ENCODE data around the gene MBOAT1.
"Not testable (repeated sequence)": the region's sequence is repeated elsewhere in the genome, so short reads cannot be mapped to it uniquely, and the experiment has no call there.

MBOAT1 gene

DNA sequence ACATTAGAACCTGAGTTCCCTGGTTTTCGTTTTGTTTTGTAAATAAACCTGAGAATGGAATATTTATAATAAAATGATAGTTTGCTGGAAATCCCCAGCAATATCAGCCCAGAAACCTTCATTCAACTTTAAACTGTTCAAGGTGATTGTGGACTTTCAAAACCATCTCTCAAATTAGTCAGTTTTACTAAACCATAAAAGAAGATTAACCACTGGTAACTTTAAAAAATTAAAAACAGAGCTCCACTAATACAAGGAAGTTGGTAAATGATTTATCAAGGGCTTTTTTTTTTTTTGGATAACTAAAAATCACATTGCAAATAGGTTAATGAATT lies 10.0 kb downstream of the MBOAT1 start:
- DNase-seq: no peak

DNA sequence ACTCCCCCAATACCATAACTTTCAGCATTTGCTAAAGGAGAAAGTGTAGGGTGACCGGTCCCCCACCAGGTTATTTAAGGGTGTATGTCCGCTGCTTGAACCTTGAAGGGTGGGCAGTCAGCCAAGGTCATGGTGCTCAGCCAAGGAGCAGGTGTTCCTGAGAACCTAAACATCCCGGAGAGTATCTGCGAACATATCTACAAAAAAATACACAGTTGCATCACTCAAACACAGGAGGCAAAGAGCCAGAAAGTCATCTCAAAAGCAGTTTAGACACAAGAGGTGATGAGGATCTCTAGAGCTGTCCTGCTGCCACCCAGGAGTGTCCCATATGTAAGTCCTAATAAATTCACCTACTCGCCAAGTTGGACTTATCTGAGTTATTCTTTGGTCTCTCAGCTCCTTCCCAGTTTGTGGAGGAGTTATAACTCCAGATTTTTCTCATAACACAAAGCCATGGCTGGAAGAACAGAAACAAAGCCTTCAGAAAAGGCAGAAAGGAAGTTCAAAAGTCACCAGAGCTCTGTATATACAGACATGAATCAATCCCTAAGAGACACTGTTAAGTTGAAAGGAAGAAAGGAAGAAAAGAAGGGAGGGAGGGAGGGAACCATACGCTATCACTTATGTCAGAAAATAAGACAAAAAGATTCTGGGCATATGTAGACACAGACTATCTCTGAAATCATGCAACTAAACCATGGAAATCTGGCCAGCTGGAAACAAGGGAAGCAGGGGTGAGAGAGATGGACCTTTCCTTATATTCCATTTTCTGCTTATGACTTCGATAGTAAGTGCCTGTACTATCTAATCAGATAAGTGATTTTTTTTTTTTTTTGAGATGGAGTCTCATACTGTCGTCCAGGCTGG lies 11.3 kb downstream of the MBOAT1 start:
- DNase-seq: no peak

DNA sequence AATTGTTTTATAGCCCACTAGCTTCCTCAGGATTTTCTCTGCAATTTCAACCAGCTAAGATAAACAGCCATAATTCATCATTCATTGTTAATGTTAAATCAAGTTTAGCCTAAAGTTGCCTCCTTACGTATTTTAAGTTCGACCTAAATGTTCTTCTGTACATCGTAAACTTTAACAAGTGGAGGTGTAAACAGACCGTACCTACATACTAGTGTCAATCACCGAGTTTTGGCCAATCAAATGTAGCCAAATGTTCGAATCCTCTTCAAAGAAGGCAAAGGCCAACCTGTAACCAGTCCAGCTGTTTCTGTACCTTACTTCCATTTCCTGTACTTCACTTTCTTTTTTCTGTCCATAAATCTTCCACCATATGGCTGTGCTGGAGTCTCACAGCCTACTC lies 13.5 kb downstream of the MBOAT1 start:
- DNase-seq: no peak

DNA sequence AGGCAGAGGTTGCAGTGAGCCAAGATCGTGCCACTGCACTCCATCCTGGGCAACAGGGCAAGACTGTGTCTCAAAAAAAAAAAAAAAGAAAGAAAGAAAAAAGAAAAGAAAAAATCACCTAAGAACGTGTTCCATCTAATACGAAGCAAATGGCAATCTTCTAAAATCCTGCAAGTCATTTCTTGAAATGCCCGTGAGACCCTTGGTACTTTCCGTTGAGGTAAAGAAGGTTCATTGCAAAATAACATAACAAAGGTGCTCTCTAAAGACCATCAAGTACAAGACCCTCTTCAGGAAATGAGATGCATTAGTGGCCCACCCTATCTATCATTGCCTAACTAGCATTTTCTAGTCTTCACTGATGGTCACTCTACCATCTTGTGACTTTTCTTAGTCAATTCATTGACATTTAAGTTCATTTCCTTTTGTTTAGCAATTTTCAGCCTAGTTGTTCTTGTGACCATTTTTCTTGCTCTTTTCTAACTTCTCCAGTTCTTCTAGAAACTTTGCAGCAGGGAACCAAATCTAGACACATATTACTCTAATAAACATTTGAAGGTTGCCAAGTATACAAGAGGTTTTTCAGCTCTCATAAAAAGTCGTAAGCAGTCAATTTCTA lies 14.0 kb downstream of the MBOAT1 start:
- no peak for DNase-seq

DNA sequence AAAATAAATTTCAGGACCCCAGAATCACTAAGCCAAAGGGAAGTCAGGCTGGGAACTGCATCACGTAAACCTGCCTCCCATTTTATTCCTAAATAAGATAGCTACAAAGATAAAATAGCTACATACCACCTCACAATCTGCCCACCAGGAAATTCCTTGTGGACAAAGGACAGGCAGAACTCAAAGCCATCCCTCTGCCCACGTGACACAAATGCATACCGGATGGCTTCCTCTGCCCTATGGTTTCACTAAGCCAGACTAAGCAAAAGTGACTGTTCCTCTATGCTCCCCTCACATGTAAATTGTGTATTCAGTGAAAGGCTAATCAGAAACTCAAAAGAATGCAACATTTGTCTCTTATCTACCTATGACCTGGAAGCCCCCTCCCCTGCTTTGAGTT lies 15.0 kb downstream of the MBOAT1 start:
- DNase-seq: no peak

DNA sequence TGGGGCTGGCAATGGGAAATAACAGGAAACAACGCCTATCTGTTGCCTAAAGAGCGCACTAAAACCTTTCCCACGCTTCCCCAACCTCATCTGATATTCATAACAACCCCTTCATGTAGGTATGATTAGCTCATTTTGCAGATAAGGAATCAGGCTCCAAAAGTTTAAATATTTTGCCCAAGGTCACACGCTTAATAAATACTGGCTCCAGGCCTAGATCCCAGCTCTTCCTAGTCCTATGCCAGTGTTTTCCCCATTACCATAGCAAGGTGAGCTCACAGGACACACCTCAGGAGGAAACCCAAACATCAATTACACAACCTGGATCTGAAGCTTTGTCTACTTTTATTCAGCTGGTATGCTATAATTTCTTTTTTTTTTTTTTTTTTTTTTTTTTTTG lies 19.6 kb downstream of the MBOAT1 start:
- no peak for DNase-seq

DNA sequence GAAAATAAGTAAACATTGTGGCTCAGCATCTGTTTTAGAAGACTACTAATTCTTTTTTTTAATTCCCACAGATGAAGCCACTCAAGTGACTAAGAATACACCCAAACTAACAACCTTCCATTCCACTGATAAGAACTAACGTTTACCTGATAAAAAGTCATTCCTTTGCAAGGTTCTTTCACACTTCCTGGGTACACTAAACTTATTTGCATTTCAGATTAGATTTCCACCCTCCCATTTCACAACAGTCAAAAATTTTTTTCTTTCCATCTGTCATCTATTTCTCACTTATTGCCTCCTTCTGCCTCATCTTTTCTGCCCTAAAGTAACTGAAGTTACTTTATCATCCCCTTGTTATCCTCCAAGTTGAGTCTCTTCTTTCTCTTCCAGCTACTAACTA lies 20.3 kb downstream of the MBOAT1 start:
- no peak for DNase-seq

DNA sequence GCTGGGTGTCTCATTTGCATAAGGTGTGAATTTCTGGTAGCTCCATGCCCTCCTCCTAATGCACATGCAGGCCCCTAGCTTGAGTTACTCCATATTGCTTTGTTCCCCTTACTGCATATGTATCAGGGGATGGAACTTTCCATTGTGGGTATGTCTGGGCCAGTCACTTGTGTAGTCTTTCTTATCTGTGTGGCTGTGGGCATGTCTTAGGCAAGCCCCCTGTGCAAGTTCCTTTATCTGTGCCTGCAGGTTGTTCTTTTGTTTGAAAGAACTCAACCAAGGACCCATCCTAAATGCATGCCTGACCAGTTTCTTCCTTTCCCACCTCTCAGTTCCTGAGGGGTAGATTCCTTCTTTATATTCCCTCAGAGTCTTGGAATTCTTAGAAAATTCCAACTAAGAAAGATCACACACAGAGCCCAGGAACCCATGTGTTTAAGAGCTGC lies 23.6 kb downstream of the MBOAT1 start:
- DNase-seq: no peak

DNA sequence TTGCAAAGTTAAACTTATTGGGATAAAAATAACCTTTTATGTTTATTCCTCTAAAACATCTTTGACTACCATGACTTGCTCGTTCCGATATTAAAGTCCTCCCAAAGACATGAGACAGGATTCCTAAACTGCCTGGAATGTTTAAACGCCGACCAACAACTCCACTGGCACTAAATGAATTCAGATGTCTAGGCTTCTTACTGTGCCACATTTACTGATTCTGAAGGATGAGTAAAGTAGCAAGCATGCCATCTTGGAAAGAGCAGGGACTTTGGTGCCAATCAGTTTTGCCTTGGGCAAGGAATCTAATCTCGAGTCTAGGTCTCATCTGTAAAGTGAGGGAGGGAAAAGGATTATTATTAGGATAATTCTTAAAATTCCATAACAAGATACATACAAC lies 25.3 kb downstream of the MBOAT1 start:
- no peak for DNase-seq

DNA sequence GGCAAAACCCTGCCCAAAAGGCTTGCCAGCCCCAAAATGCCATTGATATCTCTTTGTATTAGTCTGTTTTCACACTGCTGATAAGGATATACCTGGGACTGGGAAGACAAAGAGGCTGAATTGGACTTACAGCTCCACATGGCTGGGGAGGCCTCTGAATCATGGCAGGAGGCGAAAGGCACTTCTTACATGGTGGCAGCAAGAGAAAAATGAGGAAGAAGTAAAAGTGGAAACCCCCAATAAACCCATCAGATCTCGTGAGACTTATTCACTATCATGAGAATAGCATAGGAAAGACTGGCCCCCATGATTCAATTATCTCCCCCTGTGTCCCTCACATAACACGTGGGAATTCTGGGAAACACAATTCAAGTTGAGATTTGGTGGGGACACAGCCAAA lies 28.6 kb downstream of the MBOAT1 start:
- DNase-seq: no peak

DNA sequence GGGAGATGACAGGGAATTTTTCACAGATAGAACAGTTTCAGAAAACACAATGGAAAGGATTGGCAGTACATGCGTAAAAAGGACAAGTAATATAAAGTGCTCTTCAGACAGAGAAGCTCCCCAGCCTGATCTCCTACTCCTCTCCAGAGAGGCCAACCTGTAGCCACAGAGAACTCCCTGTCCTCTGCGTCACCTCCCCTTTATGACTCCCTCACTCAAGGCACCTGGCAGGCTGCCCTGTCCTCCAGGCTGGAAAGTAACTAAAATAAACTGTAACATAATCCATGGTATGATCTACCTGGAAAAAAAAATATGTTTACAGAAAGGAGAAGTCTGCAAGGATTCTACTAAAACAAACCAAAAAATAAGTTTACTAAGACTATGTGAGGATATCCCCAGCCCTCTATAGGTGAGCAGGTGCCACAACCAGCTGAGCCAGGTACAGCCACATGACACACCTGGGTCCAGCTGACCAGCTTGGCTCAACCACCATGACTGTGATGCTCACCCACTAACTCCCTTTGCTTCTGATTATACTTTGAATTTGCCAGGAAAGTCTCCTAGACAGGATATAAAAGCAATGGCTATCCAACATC lies 29.2 kb downstream of the MBOAT1 start:
- DNase-seq: no peak

DNA sequence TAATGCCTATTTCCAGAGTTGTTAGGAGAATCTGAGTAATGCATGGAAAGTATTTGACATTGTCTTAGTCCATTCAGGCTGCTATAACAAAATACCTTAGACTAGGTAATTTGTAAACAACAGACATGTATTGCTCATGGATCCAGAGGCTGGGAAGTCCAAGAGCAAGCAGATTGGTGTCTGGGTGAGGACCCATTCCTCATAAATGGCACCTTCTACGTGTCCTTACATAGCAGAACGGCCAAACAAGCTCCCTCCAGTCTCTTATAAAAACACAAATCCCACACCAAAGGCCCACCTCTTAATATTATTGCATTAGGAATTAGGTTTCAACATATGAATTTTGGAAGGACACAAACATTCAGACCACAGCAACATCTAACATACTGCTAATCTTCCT lies 30.2 kb downstream of the MBOAT1 start:
- no peak for DNase-seq

DNA sequence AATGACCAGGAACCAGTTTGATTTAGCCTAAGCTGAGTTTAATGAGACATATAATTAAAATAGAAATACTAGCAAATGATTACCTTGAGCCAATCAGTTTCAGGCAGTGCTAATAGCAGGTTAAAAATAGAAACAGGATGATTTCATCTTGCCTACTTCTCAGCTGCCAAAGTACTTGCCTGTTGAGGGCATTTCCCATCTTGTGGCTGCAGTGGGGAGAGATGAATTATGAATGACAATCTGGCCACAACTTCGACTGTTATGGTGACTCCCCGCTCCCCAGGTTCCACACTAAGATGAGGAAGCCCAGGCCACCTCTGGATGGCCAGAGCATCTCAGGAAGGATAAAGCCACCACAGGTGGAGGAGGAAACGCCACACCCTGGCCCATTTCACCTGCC lies 31.3 kb downstream of the MBOAT1 start:
- no peak for DNase-seq

DNA sequence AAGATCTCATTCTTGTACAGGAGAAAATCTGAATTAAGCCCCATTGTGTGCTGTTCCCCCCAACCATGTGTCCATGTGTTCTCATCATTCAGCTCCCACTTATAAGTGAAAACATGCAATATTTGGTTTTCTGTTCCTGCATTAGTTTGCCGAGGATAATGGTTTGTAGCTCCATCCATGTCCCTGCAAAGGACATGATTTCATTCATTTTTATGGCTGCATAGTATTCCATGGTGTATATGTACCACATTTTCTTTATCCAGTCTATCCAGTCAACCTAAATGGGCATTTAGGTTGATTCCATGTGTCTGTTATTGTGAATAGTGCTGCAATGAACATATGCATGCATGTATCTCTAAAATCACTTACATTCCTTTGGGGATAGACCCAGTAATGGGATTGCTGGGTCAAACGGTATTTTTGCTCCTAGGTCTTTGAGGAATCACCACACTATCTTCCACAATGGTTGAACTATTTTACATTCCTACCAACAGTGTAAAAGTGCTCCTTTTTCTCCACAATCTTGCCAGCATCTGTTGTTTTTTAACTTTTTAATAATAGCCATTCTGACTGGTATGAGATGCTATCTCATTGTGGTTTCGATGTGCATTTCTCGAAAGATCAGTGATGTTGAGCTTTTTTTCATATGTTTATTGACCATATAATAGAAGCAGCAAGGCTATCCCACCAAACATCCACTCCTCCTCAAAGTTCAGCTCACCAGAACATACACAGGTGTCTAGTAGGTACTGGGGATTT lies 32.8 kb downstream of the MBOAT1 start:
- not testable (repeated sequence) for DNase-seq

DNA sequence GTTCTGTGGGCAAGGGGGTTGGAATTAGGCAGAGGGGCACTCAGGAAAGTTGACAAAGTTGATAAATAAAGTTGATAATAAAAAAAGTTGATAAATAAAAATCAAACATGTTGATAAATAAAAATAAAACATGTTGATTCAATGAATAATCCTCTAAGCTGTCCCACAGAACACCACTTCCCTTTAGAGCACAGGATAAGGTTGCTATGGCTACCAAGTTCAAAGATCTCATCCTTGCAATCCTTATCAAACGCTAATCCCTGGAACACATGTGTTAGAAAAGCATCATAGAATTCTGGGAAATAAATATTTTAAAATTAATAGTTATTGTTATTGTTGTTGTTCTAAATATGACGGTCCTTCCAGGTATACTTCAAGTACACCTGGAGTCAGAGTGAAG lies 33.9 kb downstream of the MBOAT1 start:
- no peak for DNase-seq

DNA sequence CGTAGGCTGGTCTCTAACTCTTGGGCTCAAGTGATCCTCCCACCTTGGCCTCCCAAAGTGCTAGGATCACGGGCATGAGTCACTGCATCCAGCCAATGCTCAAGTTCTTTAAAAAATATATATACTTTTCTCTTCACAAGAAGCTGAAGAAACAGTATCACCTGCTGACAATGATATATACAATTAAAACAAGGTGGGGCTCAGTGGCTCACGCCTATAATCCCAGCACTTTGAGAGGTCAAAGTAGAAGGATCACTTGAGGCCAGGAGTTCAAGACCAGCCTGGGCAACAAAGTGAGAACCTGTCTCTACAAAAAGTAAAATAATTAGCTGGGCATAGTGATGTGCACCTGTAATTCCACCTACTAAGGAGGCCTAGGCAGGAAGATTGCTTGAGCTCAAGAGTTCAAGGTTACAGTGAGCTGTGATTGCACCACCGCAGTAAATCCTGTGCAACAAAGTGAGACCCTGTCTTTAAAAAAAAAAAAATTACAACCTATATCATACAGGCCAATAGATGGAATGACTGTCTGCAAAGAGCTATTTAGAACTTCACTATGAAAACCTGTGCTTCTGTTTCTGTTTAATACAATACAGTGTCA lies 36.4 kb downstream of the MBOAT1 start:
- DNase-seq: no peak

DNA sequence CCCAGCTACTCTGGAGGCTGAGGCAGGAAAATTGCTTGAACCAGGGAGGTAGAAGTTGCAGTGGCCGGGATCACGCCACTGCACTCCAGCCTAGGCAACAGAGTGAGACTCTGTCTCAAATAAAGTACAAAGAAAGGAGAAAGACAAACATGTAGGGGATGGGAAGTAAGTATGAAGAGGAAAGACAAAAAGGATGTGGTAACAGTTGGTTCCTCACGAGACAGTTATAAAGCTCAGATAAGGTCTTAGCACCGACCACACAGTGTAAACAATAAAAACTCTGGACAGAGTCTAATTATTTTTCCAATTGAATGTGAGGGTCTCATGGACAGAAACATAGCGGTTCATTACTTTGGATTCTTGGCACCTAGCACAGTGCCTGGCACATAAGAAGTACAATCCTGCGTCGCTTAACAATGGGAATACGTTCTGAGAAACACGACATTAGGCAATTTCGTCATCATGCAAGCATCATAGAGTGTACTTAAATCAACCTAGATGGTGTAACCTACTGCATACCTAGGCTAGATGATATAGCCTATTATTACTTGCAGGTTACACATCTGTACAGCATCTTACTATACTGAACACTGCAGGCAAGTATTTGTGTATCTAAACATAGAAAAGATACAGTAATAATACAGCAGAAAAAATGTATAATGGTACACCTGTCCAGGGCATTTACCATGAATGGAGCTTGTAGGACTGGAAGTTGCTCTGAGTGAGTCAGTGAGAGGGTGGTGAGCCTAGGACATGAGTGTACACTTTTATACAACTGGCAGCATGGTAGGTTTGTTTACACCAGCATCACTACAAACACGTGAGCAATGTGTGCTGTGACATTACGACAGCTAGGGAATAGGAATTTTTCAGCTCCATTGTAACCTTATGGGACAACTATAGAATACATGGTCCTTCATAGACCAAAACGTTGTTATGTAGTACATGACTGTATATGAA lies 38.2 kb downstream of the MBOAT1 start:
- DNase-seq: no peak

DNA sequence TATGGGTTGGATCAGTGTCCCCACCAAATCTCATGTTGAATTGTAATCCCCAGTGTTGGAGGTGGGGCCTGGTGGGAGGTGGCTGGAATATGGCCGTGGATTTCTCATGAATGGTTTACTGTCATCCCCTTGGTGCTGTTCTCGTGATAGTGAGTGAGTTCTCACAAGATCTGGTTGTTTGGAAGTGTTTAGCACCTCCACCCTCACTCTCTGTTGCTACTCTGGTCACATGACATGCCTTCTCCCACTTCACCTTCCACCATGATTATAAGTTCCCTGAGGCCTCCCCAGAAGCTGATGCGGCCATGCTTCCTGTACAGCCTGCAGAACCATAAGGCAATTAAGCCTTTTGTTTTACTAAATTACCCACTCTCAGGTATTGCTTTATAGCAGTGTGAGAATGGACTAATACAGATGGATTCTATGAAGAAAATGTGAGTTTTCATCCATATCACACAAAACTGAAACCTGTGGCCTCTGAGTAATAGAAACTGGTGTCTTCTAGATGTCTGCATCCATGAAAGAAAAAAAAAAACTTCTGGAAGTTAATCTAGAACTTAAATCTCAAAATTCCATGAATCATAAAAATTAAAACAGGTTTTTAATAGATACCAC lies 39.3 kb downstream of the MBOAT1 start:
- DNase-seq: no peak

DNA sequence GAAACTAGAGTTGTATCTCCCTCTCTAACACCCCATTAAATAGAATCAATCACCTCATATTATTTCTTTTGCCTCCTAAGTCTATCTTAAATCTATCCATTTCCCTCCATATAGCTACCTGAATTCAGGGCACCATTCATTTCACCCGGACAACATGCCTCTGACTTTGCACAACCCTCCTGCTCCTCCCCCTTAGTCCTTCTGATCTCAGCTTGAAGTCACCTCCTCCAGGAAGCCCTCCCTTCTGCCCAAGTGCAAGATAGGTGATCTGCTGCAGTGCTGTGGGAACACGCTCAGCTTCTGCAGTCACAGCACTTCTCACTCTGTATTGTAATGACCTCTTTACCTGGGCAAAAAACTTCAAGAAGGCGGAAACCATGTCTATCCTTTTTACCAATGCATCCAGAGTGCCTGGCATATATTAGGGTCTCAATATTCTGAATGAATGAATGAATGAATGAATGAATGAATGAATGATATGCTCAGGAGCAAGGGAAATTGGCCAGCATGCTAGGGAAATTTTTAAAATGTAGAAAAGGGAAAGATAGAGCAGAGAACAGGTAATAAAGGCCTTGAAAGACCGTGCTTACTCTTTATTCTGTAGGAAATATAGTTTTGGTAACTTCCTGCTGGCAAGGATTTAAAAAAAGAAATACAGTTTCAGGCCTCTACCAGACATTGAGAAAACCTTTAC lies 41.7 kb downstream of the MBOAT1 start:
- DNase-seq: no peak

DNA sequence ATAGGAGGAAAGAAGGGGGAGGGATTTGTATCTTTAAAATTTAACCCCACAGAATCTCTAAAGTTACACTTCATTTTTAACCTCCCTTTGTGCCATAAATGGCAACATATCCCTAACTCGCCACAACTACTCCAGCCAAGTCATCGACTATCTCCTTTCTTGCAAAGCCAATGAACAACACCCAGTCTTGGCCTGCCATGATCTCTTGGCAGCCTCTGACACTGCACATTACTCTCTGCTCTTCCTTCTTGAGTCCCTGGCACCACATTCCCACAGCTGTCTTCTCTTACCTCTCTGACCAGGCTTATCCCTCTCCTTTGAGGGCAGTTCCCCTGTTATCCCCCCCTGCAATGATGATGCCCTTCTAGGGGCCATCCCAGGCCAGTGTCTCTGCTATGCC lies 42.5 kb downstream of the MBOAT1 start:
- DNase-seq: no peak

DNA sequence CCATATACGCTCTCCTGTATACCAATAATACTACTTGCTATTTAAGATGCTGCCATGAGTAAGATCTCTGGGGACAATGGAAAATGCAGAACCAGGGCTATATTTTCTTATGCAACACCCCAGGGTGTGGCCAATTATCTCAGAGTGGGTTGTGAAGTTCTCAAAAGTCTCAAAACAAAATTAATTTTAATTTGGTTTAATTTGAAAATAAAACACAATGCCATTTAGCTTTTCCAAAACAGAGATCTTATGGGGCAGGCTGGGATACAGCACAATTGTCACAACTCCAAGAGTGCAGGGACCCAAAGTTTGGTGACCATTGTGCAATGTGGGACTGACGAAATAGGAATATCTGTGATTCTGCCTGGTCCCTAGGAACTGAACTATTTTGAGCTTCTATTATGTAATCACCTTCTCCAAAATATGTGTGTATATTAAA lies 43.1 kb downstream of the MBOAT1 start:
- no peak for DNase-seq
